Measurements from ENCODE around the gene MAGEA9.
A peak's percentile ranks its signal among the peaks of the same experiment; 100 is the strongest.
"Not testable (repeated sequence)": the region's sequence is repeated elsewhere in the genome, so short reads cannot be mapped to it uniquely, and the experiment has no call there.

The MAGEA9 gene

GRCh38 chrX:149807747-149808458 is 26.2 kb downstream of the MAGEA9 start:
- no peak for DNase-seq (ENCODE audit: low read depth in 2 of 2)

DNA sequence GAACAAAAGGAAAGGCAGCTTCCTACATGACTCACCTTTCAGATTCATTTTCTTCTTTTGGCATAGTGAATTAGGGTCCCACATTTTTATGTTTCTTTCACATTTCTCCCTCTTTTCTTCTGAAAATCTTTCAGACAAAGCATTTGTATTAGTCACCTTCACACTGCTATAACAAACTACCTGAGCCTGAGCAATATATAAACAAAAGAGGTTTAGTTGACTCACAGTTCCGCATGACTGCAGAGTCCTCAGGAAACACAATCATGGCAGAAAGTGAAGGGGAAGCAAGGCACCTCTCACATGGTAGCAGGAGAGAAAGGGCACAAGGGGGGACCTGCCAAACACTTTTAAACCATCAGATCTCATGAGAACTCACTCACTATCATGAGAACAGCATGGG is 36.9 kb downstream of the MAGEA9 start:
- DNase-seq (ENCODE audit: low read depth in 2 of 2) = no peak

DNA sequence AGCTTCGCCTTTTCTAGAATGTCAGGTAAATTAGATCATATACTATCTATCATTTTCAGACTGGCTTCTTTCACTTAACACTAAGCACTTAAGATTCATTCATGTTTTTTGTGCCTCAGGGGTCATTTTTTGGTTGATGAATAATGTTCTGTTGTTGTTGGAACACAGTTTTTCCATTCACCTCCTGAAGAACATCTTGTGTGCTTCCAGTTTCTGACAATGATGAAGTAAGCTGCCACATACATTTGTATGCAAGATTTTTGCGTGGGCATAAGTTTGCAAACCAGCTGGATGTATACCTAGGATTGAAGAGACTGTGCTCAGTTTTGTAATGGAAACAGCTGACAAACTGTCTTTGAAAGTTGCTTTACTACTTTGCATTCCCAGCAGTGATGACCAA is 37.6 kb downstream of the MAGEA9 start:
- DNase-seq (ENCODE audit: low read depth in 2 of 2) = no peak

GRCh38 chrX:149825424-149825823 is 43.7 kb downstream of the MAGEA9 start:
- DNase-seq (ENCODE audit: low read depth in 2 of 2) = peak in 1 of 2 donors; percentile 21

- no peak for DNase-seq (ENCODE audit: low read depth in 2 of 2)
Measured at GRCh38 chrX:149827254-149827653, 45.5 kb downstream of the MAGEA9 start.

DNA sequence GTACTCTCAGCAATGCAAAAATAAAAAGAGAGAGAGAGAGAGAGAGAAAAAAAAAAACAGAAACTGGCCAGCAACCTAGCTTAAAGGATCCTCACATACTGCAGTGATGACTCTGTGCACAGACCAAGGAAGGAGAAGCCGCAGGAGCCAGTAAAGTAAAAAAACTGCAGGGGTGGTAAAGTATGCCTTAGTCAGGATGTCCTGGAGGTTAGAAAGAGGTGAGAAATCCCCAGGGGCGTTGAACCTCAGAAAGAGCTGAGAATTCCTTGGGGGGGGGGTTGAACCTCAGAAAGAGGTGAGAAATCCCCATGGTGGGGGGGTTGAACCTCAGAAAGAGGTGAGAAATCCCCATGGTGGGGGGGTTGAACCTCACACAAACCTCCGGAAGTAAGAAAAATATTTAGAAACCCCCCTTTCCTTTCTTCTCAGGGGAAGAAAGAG is 48.0 kb downstream of the MAGEA9 start:
- DNase-seq (ENCODE audit: low read depth in 2 of 2) = no peak

GRCh38 chrX:149830192-149830873 is 48.6 kb downstream of the MAGEA9 start:
- DNase-seq (ENCODE audit: low read depth in 2 of 2) = peak in 1 of 2 donors; percentile 2

- no peak for DNase-seq (ENCODE audit: low read depth in 2 of 2)
Measured at GRCh38 chrX:149831473-149831872, 49.7 kb downstream of the MAGEA9 start.

- DNase-seq (ENCODE audit: low read depth in 2 of 2) = not testable (repeated sequence)
Measured at GRCh38 chrX:149836728-149837127, 55.0 kb downstream of the MAGEA9 start.

- no peak for DNase-seq (ENCODE audit: low read depth in 2 of 2)
Measured at GRCh38 chrX:149837167-149837566, 55.4 kb downstream of the MAGEA9 start.

All from stimulated activated CD4-positive, alpha-beta T cell treated with anti-CD3 and anti-CD28 coated beads, Interleukin-1b, Interleukin-23, amount 100 ng/mL, for 1 hour (primary cell).